ENCODE results near the gene TUT4.

GRCh38 chr1:52436817-52437216, 116.1 kb downstream of the TUT4 start:
- TF ChIP-seq, protein P1, sequence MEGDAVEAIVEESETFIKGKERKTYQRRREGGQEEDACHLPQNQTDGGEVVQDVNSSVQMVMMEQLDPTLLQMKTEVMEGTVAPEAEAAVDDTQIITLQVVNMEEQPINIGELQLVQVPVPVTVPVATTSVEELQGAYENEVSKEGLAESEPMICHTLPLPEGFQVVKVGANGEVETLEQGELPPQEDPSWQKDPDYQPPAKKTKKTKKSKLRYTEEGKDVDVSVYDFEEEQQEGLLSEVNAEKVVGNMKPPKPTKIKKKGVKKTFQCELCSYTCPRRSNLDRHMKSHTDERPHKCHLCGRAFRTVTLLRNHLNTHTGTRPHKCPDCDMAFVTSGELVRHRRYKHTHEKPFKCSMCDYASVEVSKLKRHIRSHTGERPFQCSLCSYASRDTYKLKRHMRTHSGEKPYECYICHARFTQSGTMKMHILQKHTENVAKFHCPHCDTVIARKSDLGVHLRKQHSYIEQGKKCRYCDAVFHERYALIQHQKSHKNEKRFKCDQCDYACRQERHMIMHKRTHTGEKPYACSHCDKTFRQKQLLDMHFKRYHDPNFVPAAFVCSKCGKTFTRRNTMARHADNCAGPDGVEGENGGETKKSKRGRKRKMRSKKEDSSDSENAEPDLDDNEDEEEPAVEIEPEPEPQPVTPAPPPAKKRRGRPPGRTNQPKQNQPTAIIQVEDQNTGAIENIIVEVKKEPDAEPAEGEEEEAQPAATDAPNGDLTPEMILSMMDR (IDR thresholded peaks at IDR 0.05), result no peak
- TF ChIP-seq POLR2A (IDR thresholded peaks at IDR 0.05), result no peak

All from Peyer's patch (tissue), 4 donors.